ENCODE results near the gene AP4M1.

DNA sequence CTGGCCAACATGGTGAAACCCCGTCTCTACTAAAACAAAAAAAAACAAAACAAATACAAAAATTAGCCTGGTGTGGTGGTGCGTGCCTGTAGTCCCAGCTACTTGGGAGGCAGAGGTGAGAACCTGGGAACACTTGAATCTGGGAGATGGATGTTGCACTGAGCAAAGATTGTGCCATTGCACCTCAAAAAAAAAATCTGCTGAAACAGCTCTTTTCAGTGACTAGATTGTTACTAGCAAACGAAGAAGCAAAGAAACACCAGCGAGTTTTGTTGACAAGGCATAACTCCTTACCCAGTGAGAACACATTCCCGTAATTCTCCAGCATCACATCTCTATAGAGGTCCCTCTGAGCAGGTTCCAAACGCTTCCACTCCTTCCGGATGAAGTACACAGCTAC lies 26.6 kb upstream of the AP4M1 start:
- TF ChIP-seq, protein P1, sequence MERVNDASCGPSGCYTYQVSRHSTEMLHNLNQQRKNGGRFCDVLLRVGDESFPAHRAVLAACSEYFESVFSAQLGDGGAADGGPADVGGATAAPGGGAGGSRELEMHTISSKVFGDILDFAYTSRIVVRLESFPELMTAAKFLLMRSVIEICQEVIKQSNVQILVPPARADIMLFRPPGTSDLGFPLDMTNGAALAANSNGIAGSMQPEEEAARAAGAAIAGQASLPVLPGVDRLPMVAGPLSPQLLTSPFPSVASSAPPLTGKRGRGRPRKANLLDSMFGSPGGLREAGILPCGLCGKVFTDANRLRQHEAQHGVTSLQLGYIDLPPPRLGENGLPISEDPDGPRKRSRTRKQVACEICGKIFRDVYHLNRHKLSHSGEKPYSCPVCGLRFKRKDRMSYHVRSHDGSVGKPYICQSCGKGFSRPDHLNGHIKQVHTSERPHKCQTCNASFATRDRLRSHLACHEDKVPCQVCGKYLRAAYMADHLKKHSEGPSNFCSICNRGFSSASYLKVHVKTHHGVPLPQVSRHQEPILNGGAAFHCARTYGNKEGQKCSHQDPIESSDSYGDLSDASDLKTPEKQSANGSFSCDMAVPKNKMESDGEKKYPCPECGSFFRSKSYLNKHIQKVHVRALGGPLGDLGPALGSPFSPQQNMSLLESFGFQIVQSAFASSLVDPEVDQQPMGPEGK (CRISPR knock-in tag; IDR thresholded peaks at IDR 0.05; ENCODE audit: borderline replicate concordance) = no peak
- no peak for TF ChIP-seq RARB (CRISPR knock-in tag; IDR thresholded peaks at IDR 0.05)
- no peak for TF ChIP-seq TCF4 (CRISPR knock-in tag; IDR thresholded peaks at IDR 0.05; ENCODE audit: borderline replicate concordance)
- TF ChIP-seq TOX (CRISPR knock-in tag; IDR thresholded peaks at IDR 0.05; ENCODE audit: borderline replicate concordance) = no peak
- TF ChIP-seq, protein P2, sequence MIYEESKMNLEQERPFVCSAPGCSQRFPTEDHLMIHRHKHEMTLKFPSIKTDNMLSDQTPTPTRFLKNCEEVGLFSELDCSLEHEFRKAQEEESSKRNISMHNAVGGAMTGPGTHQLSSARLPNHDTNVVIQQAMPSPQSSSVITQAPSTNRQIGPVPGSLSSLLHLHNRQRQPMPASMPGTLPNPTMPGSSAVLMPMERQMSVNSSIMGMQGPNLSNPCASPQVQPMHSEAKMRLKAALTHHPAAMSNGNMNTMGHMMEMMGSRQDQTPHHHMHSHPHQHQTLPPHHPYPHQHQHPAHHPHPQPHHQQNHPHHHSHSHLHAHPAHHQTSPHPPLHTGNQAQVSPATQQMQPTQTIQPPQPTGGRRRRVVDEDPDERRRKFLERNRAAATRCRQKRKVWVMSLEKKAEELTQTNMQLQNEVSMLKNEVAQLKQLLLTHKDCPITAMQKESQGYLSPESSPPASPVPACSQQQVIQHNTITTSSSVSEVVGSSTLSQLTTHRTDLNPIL (CRISPR knock-in tag; IDR thresholded peaks at IDR 0.05; ENCODE audit: low read depth) = no peak
- TF ChIP-seq ZNF565 (CRISPR knock-in tag; conservative IDR thresholded peaks at IDR 0.05; ENCODE audit: low read depth) = no peak
- TF ChIP-seq BACH2 (CRISPR knock-in tag; IDR thresholded peaks at IDR 0.05; ENCODE audit: borderline replicate concordance) = no peak
- TF ChIP-seq CSDC2 (CRISPR knock-in tag; IDR thresholded peaks at IDR 0.05) = no peak
